B cell (primary cell): Measurements from ENCODE around the gene DPP4.

ENCODE experiments used
- EZH2 ChIP-seq: IDR thresholded peaks from 2 replicates; pipeline ENCODE4 v1.6.1; 2012; ENCODE audit warnings: borderline replicate concordance, low read depth, mild to moderate bottlenecking, moderate library complexity, low read length; ENCODE audit not compliant: insufficient read depth, poor library complexity, severe bottlenecking
- TF ChIP-seq, protein P1 (sequence below): fragments of 200-600 bp; IDR thresholded peaks from one replicate; pipeline ENCODE4 v1.8.0; 2022; ENCODE audit warnings: antibody characterized with exemption, mild to moderate bottlenecking

DNA sequence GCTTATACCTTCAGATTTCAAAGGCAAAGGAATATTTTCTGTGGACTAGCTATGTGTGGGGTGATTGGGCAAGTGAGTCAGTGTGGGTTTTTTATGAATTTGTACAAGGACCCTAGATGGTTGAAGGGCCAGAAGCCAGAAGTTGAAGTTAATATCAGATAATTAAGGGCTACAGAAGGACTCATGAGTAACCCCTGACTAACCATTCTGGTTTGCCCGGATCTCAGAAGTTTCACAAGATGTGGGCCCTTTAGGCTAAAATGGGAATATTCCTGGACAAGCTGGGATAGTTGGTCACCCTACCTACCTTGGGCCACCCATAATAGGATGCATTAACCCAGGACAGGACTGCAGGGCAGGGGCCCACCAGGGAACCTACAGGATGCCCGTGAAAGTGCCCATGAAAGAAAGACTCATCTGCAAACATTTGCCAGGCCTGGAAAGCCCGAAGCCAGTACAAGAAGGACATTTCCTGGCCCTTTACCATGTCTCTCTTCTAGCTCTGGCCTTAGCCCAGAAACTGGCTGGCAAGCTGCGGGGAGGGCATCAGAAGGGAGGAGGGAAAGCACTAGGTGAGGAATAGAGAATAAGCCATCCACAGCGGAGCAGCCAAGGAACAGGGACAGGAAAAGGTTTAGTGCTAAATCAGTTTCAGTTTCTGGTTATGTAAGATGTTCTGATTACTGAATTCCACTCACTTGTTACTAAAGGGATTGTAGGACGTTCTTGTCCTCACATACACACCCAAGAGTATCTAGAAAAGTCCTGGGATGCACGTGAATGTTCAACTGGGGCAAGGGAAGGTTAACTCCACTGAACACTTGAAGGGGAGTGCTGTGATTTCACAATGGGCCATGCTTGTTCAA is 44.4 kb upstream of the DPP4 start:
- TF ChIP-seq, protein P1, sequence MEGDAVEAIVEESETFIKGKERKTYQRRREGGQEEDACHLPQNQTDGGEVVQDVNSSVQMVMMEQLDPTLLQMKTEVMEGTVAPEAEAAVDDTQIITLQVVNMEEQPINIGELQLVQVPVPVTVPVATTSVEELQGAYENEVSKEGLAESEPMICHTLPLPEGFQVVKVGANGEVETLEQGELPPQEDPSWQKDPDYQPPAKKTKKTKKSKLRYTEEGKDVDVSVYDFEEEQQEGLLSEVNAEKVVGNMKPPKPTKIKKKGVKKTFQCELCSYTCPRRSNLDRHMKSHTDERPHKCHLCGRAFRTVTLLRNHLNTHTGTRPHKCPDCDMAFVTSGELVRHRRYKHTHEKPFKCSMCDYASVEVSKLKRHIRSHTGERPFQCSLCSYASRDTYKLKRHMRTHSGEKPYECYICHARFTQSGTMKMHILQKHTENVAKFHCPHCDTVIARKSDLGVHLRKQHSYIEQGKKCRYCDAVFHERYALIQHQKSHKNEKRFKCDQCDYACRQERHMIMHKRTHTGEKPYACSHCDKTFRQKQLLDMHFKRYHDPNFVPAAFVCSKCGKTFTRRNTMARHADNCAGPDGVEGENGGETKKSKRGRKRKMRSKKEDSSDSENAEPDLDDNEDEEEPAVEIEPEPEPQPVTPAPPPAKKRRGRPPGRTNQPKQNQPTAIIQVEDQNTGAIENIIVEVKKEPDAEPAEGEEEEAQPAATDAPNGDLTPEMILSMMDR, result no peak
- TF ChIP-seq EZH2, result no peak
